ENCODE data around the gene RBP4.

RBP4 gene

GRCh38 chr10:93622942-93623341, 21.9 kb upstream of the RBP4 start:
- Histone ChIP-seq H3K79me2 (ENCODE audit: control insufficient read depth, insufficient read depth, low read length) (no peaks in the 10 kb centered on the region), H3K27me3 (ENCODE audit: insufficient read depth, low read length, poor library complexity) (no peaks in the 10 kb centered on the region), H3K27ac (ENCODE audit: low read depth, low read length) (no peak overlapping the region), H2AK5ac (ENCODE audit: low read length) (no peak overlapping the region), H3K9ac (ENCODE audit: low read length) (no peak overlapping the region), H3K4me2 (ENCODE audit: low read length) (no peak overlapping the region), H3K4me3 (ENCODE audit: low read length) (no peak overlapping the region), H3K4ac (ENCODE audit: low read depth, low read length) (no peak overlapping the region), H2BK120ac (ENCODE audit: low read depth, low read length) (no peak overlapping the region), H2BK5ac (ENCODE audit: low read length) (no peak overlapping the region), H4K5ac (ENCODE audit: low read length) (no peak overlapping the region), H2BK15ac (replicated peaks; ENCODE audit: low read depth) (no peak overlapping the region), H4K8ac (ENCODE audit: low read depth, low read length) (no peak overlapping the region), H3K23ac (ENCODE audit: low read length) (no peak overlapping the region), H3K4me1 (ENCODE audit: control insufficient read depth, low read depth, low read length) (no peaks in the 10 kb centered on the region), H3K36me3 (ENCODE audit: control insufficient read depth, insufficient read depth, low read length) (no peaks in the 10 kb centered on the region), H3K79me1 (ENCODE audit: low read length) (no peaks in the 10 kb centered on the region), H3K18ac (ENCODE audit: low read length) (no peak overlapping the region), H3K56ac (ENCODE audit: low read length) (no peak overlapping the region)
- no peak for DNase-seq
- WGBS (ENCODE audit: extremely low coverage, insufficient coverage, low lambda C conversion rate): no CpG with 5 or more reads among the region's 1 CpG

- no peak overlapping the region for H2BK15ac ChIP-seq (replicated peaks; ENCODE audit: low read depth)
- no peak overlapping the region for H3K56ac ChIP-seq (ENCODE audit: low read length)
- H3K79me2 ChIP-seq (ENCODE audit: control insufficient read depth, insufficient read depth, low read length): no peaks in the 10 kb centered on the region
- no peak overlapping the region for H2AK5ac ChIP-seq (ENCODE audit: low read length)
- H3K4me1 ChIP-seq (ENCODE audit: control insufficient read depth, low read depth, low read length): no peaks in the 10 kb centered on the region
- H3K9ac ChIP-seq (ENCODE audit: low read length): no peak overlapping the region
- H3K18ac ChIP-seq (ENCODE audit: low read length): no peak overlapping the region
- no peak overlapping the region for H4K5ac ChIP-seq (ENCODE audit: low read length)
- no peak overlapping the region for H4K8ac ChIP-seq (ENCODE audit: low read depth, low read length)
- H3K79me1 ChIP-seq (ENCODE audit: low read length): no peaks in the 10 kb centered on the region
- no CpG with 5 or more reads among the region's 7 CpGs for WGBS (ENCODE audit: extremely low coverage, insufficient coverage, low lambda C conversion rate)
- no peak overlapping the region for H3K4me3 ChIP-seq (ENCODE audit: low read length)
- H2BK5ac ChIP-seq (ENCODE audit: low read length): no peak overlapping the region
- H3K27ac ChIP-seq (ENCODE audit: low read depth, low read length): no peak overlapping the region
- no peak overlapping the region for H3K4me2 ChIP-seq (ENCODE audit: low read length)
- no peaks in the 10 kb centered on the region for H3K27me3 ChIP-seq (ENCODE audit: insufficient read depth, low read length, poor library complexity)
- no peaks in the 10 kb centered on the region for H3K36me3 ChIP-seq (ENCODE audit: control insufficient read depth, insufficient read depth, low read length)
- DNase-seq: no peak
- H2BK120ac ChIP-seq (ENCODE audit: low read depth, low read length): no peak overlapping the region
- H3K23ac ChIP-seq (ENCODE audit: low read length): no peak overlapping the region
- no peak overlapping the region for H3K4ac ChIP-seq (ENCODE audit: low read depth, low read length)
These were observed 19.9 kb upstream of the RBP4 start for GRCh38 chr10:93620925-93621324.

- Histone ChIP-seq H2BK120ac (ENCODE audit: low read depth, low read length) (no peak overlapping the region), H3K18ac (ENCODE audit: low read length) (no peak overlapping the region), H3K79me2 (ENCODE audit: control insufficient read depth, insufficient read depth, low read length) (no peaks in the 10 kb centered on the region), H3K4me1 (ENCODE audit: control insufficient read depth, low read depth, low read length) (no peaks in the 10 kb centered on the region), H3K27ac (ENCODE audit: low read depth, low read length) (no peak overlapping the region), H3K36me3 (ENCODE audit: control insufficient read depth, insufficient read depth, low read length) (no peaks in the 10 kb centered on the region), H3K4ac (ENCODE audit: low read depth, low read length) (no peak overlapping the region), H2BK15ac (replicated peaks; ENCODE audit: low read depth) (no peak overlapping the region), H3K4me2 (ENCODE audit: low read length) (no peak overlapping the region), H3K27me3 (ENCODE audit: insufficient read depth, low read length, poor library complexity) (no peaks in the 10 kb centered on the region), H3K23ac (ENCODE audit: low read length) (no peak overlapping the region), H3K79me1 (ENCODE audit: low read length) (no peaks in the 10 kb centered on the region), H3K4me3 (ENCODE audit: low read length) (no peak overlapping the region), H4K8ac (ENCODE audit: low read depth, low read length) (no peak overlapping the region), H4K5ac (ENCODE audit: low read length) (no peak overlapping the region), H2AK5ac (ENCODE audit: low read length) (no peak overlapping the region), H3K56ac (ENCODE audit: low read length) (no peak overlapping the region), H2BK5ac (ENCODE audit: low read length) (no peak overlapping the region), H3K9ac (ENCODE audit: low read length) (no peak overlapping the region)
- WGBS (ENCODE audit: extremely low coverage, insufficient coverage, low lambda C conversion rate): no CpG with 5 or more reads among the region's 9 CpGs
- DNase-seq: no peak
These were observed 14.7 kb upstream of the RBP4 start for GRCh38 chr10:93615576-93616235.

GRCh38 chr10:93614101-93614825, 13.2 kb upstream of the RBP4 start:
- no peak overlapping the region for H3K27ac ChIP-seq (ENCODE audit: low read depth, low read length)

GRCh38 chr10:93613126-93613525, 12.1 kb upstream of the RBP4 start:
- no peak overlapping the region for H2BK120ac ChIP-seq (ENCODE audit: low read depth, low read length)
- no peaks in the 10 kb centered on the region for H3K36me3 ChIP-seq (ENCODE audit: control insufficient read depth, insufficient read depth, low read length)
- H3K79me1 ChIP-seq (ENCODE audit: low read length): no peaks in the 10 kb centered on the region
- H3K9ac ChIP-seq (ENCODE audit: low read length): no peak overlapping the region
- H3K79me2 ChIP-seq (ENCODE audit: control insufficient read depth, insufficient read depth, low read length): no peaks in the 10 kb centered on the region
- H4K8ac ChIP-seq (ENCODE audit: low read depth, low read length): no peak overlapping the region
- H3K23ac ChIP-seq (ENCODE audit: low read length): no peak overlapping the region
- no peak overlapping the region for H4K5ac ChIP-seq (ENCODE audit: low read length)
- H2BK5ac ChIP-seq (ENCODE audit: low read length): no peak overlapping the region
- H3K4ac ChIP-seq (ENCODE audit: low read depth, low read length): no peak overlapping the region
- H3K27ac ChIP-seq (ENCODE audit: low read depth, low read length): no peak overlapping the region
- H3K4me3 ChIP-seq (ENCODE audit: low read length): no peak overlapping the region
- H2BK15ac ChIP-seq (replicated peaks; ENCODE audit: low read depth): no peak overlapping the region
- no peaks in the 10 kb centered on the region for H3K27me3 ChIP-seq (ENCODE audit: insufficient read depth, low read length, poor library complexity)
- H3K4me2 ChIP-seq (ENCODE audit: low read length): no peak overlapping the region
- no peaks in the 10 kb centered on the region for H3K4me1 ChIP-seq (ENCODE audit: control insufficient read depth, low read depth, low read length)
- H3K56ac ChIP-seq (ENCODE audit: low read length): no peak overlapping the region
- H3K18ac ChIP-seq (ENCODE audit: low read length): no peak overlapping the region
- no peak for DNase-seq
- no CpG with 5 or more reads among the region's 3 CpGs for WGBS (ENCODE audit: extremely low coverage, insufficient coverage, low lambda C conversion rate)
- no peak overlapping the region for H2AK5ac ChIP-seq (ENCODE audit: low read length)

More at GRCh38 chr10:93614101-93614825, 13.2 kb upstream of the RBP4 start:
- DNase-seq: no peak
- Histone ChIP-seq H2BK120ac (ENCODE audit: low read depth, low read length) (no peak overlapping the region), H3K4ac (ENCODE audit: low read depth, low read length) (no peak overlapping the region), H3K4me3 (ENCODE audit: low read length) (no peak overlapping the region), H3K79me1 (ENCODE audit: low read length) (no peaks in the 10 kb centered on the region), H2BK15ac (replicated peaks; ENCODE audit: low read depth) (no peak overlapping the region), H3K18ac (ENCODE audit: low read length) (no peak overlapping the region), H3K9ac (ENCODE audit: low read length) (no peak overlapping the region), H3K56ac (ENCODE audit: low read length) (no peak overlapping the region), H4K8ac (ENCODE audit: low read depth, low read length) (no peak overlapping the region), H3K4me2 (ENCODE audit: low read length) (no peak overlapping the region), H3K79me2 (ENCODE audit: control insufficient read depth, insufficient read depth, low read length) (no peaks in the 10 kb centered on the region), H4K5ac (ENCODE audit: low read length) (no peak overlapping the region), H3K27me3 (ENCODE audit: insufficient read depth, low read length, poor library complexity) (no peaks in the 10 kb centered on the region), H3K4me1 (ENCODE audit: control insufficient read depth, low read depth, low read length) (no peaks in the 10 kb centered on the region), H2AK5ac (ENCODE audit: low read length) (no peak overlapping the region), H3K23ac (ENCODE audit: low read length) (no peak overlapping the region), H3K36me3 (ENCODE audit: control insufficient read depth, insufficient read depth, low read length) (no peaks in the 10 kb centered on the region), H2BK5ac (ENCODE audit: low read length) (no peak overlapping the region)
- WGBS (ENCODE audit: extremely low coverage, insufficient coverage, low lambda C conversion rate): no CpG with 5 or more reads among the region's 7 CpGs
